IMR-90 (cell line): Measurements from ENCODE around the gene PI4KA.
"Not testable (repeated sequence)": the region's sequence is repeated elsewhere in the genome, so short reads cannot be mapped to it uniquely, and the experiment has no call there.

Experiments used
- CTCF ChIP-seq: conservative IDR thresholded peaks from 2 replicates; pipeline ENCODE4 v1.5.1; 2012; ENCODE audit warnings: mild to moderate bottlenecking, low read depth, low read length, improper control_type of control experiment
- FOS ChIP-seq: fragments of 150-350 bp; IDR thresholded peaks from 2 replicates; pipeline ENCODE4 v1.6.1; 2016; ENCODE audit warnings: low read depth, low read length
- RCOR1 ChIP-seq: IDR thresholded peaks from 2 replicates; pipeline ENCODE4 v1.6.1; 2012; ENCODE audit warnings: mild to moderate bottlenecking, low read length, improper control_type of control experiment; ENCODE audit not compliant: insufficient replicate concordance
- RFX5 ChIP-seq: IDR thresholded peaks from 2 replicates; pipeline ENCODE4 v1.8.0; 2012; ENCODE audit warnings: low read depth, mild to moderate bottlenecking, low read length, moderate library complexity

- TF ChIP-seq CTCF, RFX5, RCOR1, FOS: not testable (repeated sequence)
Observed at GRCh38 chr22:20897737-20898136, 39.1 kb upstream of the PI4KA start.
